Astrocyte of the cerebellum (primary cell): ENCODE results near the gene LCMT1.
A peak's percentile ranks its signal among the peaks of the same experiment; 100 is the strongest.

ENCODE experiments used
- DNase-seq: peaks from one replicate; pipeline ENCODE4 v3.0.0-alpha.2; 2011; ENCODE audit warnings: low read depth
- H3K4me3 ChIP-seq: 2 replicates; pipeline ENCODE4 v1.5.1; 2011; ENCODE audit warnings: mild to moderate bottlenecking, low read depth, low read length, moderate library complexity
- CTCF ChIP-seq: IDR thresholded peaks from 2 replicates; pipeline ENCODE4 v1.5.1; 2012; ENCODE audit warnings: low read length, low read depth, moderate library complexity, mild to moderate bottlenecking; ENCODE audit errors: missing control alignments
- in situ Hi-C: cut with HindIII; loops from 2 replicates; pipeline ENCODE4 v1.10.0; 2017; ENCODE audit warnings: low sequenced_read_pairs

The LCMT1 gene

GRCh38 chr16:25108054-25108453, 3.5 kb upstream of the LCMT1 start:
- no peak for DNase-seq
- H3K4me3 ChIP-seq: no peak overlapping the region
- in situ Hi-C loops: no loop called here
- no peak for TF ChIP-seq CTCF

- peak; percentile 81 for DNase-seq
- in situ Hi-C loops: no loop called here
- H3K4me3 ChIP-seq: no peak overlapping the region
- no peak for TF ChIP-seq CTCF
Observed at GRCh38 chr16:25109643-25110042, 1.9 kb upstream of the LCMT1 start.

- in situ Hi-C loops: no loop called here
- peak overlapping the region; percentile 61 for H3K4me3 ChIP-seq
- no peak for DNase-seq
- no peak for TF ChIP-seq CTCF
Observed at GRCh38 chr16:25110387-25110947, 1.1 kb upstream of the LCMT1 start.

- no peak for DNase-seq
- in situ Hi-C loops: no loop called here
- TF ChIP-seq CTCF: no peak
- H3K4me3 ChIP-seq: no peak overlapping the region
Observed at GRCh38 chr16:25114121-25114520, 2.6 kb downstream of the LCMT1 start.

- TF ChIP-seq CTCF: no peak
- in situ Hi-C loops: no loop called here
- no peak overlapping the region for H3K4me3 ChIP-seq
- no peak for DNase-seq
Observed at GRCh38 chr16:25118851-25119578, 7.5 kb downstream of the LCMT1 start.

GRCh38 chr16:25121824-25122600, 10.5 kb downstream of the LCMT1 start:
- no peak for DNase-seq
- in situ Hi-C loops: no loop called here
- no peak for TF ChIP-seq CTCF
- H3K4me3 ChIP-seq: no peak overlapping the region
